Cardiac atrium fibroblast (primary cell): ENCODE results near the gene CLEC1A. TPM values are rescaled to one million over a fixed set of nuclear protein-coding genes. Genes with fewer than 3 reads are reported as not detected.

Experiments used
- total RNA-seq: library from RNA; depleted of rRNA; stranded (reverse); fragments of >200 nt; gene quantifications from 2 replicates; pipeline ENCODE4 v1.2.3, GENCODE V29; 2015

Gene CLEC1A
- total RNA-seq: 0.81 TPM in 1 of 2 replicates, not detected in the other

GRCh38 chr12:10098791-10099190 lies at the start of gene CLEC1A:
TSS of gene CLEC1A (minus strand) at chr12:10098985. CDS start at chr12:10098922, 63 bp downstream.

GRCh38 chr12:10130042-10130441 lies 31.3 kb upstream of the CLEC1A start, which contains the start of gene CLEC7A:
TSS of gene CLEC7A (minus strand) at chr12:10130199. CDS start at chr12:10130082, 117 bp downstream.

GRCh38 chr12:10030446-10030845 lies 68.3 kb downstream of the CLEC1A start, which contains the start of gene CLEC9A:
TSS of gene CLEC9A (plus strand) at chr12:10030682. CDS start at chr12:10052688, 22,006 bp downstream.

Other genes starting within 250 kb of the CLEC1A start
- 9.2 and 12.5 TPM in 2 replicates for gene CLEC2B, start 229.6 kb downstream of the CLEC1A start, total RNA-seq
- not detected in 2 replicates for gene KLRF2, start 217.5 kb downstream of the CLEC1A start, total RNA-seq
- not detected in 2 replicates for gene CLEC2A, start 166.6 kb downstream of the CLEC1A start, total RNA-seq
- gene CLEC12A, start 127.6 kb downstream of the CLEC1A start, total RNA-seq: not detected in 2 replicates
- not detected in 2 replicates for gene CLEC1B, start 99.9 kb downstream of the CLEC1A start, total RNA-seq
- gene CLEC12B, start 88.4 kb downstream of the CLEC1A start, total RNA-seq: not detected in 2 replicates
- gene CLEC9A, start 68.3 kb downstream of the CLEC1A start, total RNA-seq: not detected in 2 replicates
- not detected in 2 replicates for gene CLEC7A, start 31.2 kb upstream of the CLEC1A start, total RNA-seq
- not detected in 2 replicates for gene OLR1, start 73.1 kb upstream of the CLEC1A start, total RNA-seq
- gene TMEM52B, start 80.0 kb upstream of the CLEC1A start, total RNA-seq: not detected in 2 replicates
- 35.6 and 38.3 TPM in 2 replicates for gene GABARAPL1, start 113.9 kb upstream of the CLEC1A start, total RNA-seq
- not detected in 2 replicates for gene KLRD1, start 208.9 kb upstream of the CLEC1A start, total RNA-seq